Measurements from ENCODE around the gene CDH4.
A peak's percentile ranks its signal among the peaks of the same experiment; 100 is the strongest.

CDH4 gene

GRCh38 chr20:61819921-61820825 is 568.1 kb downstream of the CDH4 start:
- no peak for DNase-seq (ENCODE audit: low read depth)

GRCh38 chr20:61821735-61822134 is 569.7 kb downstream of the CDH4 start:
- no peak for DNase-seq (ENCODE audit: low read depth)

- no peak for DNase-seq (ENCODE audit: low read depth)
Observed at GRCh38 chr20:61822396-61822795, 570.3 kb downstream of the CDH4 start.

GRCh38 chr20:61823242-61823641 is 571.2 kb downstream of the CDH4 start:
- no peak for DNase-seq (ENCODE audit: low read depth)

GRCh38 chr20:61828891-61829290 is 576.8 kb downstream of the CDH4 start:
- no peak for DNase-seq (ENCODE audit: low read depth)

- DNase-seq (ENCODE audit: low read depth), result no peak
Observed at GRCh38 chr20:61829526-61829925, 577.5 kb downstream of the CDH4 start.

- DNase-seq (ENCODE audit: low read depth), result no peak
Observed at GRCh38 chr20:61830241-61830930, 578.3 kb downstream of the CDH4 start.

GRCh38 chr20:61830991-61831390 is 578.9 kb downstream of the CDH4 start:
- no peak for DNase-seq (ENCODE audit: low read depth)

- no peak for DNase-seq (ENCODE audit: low read depth)
Observed at GRCh38 chr20:61832181-61832580, 580.1 kb downstream of the CDH4 start.

- no peak for DNase-seq (ENCODE audit: low read depth)
Observed at GRCh38 chr20:61833807-61834610, 581.9 kb downstream of the CDH4 start.

- peak; percentile 4 for DNase-seq (ENCODE audit: low read depth)
Observed at GRCh38 chr20:61835301-61835700, 583.2 kb downstream of the CDH4 start.

GRCh38 chr20:61835791-61836350 is 583.8 kb downstream of the CDH4 start:
- no peak for DNase-seq (ENCODE audit: low read depth)

- DNase-seq (ENCODE audit: low read depth), result no peak
Observed at GRCh38 chr20:61837200-61837599, 585.1 kb downstream of the CDH4 start.

GRCh38 chr20:61839223-61839911 is 587.3 kb downstream of the CDH4 start:
- no peak for DNase-seq (ENCODE audit: low read depth)

- no peak for DNase-seq (ENCODE audit: low read depth)
Observed at GRCh38 chr20:61839912-61840778, 588.1 kb downstream of the CDH4 start.

GRCh38 chr20:61840779-61841455 is 588.9 kb downstream of the CDH4 start:
- no peak for DNase-seq (ENCODE audit: low read depth)

- no peak for DNase-seq (ENCODE audit: low read depth)
Observed at GRCh38 chr20:61841551-61841950, 589.5 kb downstream of the CDH4 start.

- DNase-seq (ENCODE audit: low read depth), result no peak
Observed at GRCh38 chr20:61841966-61842365, 589.9 kb downstream of the CDH4 start.

- DNase-seq (ENCODE audit: low read depth), result no peak
Observed at GRCh38 chr20:61844621-61845020, 592.6 kb downstream of the CDH4 start.

GRCh38 chr20:61845233-61845671 is 593.2 kb downstream of the CDH4 start:
- no peak for DNase-seq (ENCODE audit: low read depth)

Measured in EH (cell line).